Nucleus accumbens (tissue), 56 donors: ENCODE results near the gene EFHB.
"Not testable (repeated sequence)": the region's sequence is repeated elsewhere in the genome, so short reads cannot be mapped to it uniquely, and the experiment has no call there.

ENCODE experiments used
- DNase-seq, 56 donors: peaks; one replicate each; lab custom pipeline; 2025; lab: John Stamatoyannopoulos, UW

Gene EFHB

DNA sequence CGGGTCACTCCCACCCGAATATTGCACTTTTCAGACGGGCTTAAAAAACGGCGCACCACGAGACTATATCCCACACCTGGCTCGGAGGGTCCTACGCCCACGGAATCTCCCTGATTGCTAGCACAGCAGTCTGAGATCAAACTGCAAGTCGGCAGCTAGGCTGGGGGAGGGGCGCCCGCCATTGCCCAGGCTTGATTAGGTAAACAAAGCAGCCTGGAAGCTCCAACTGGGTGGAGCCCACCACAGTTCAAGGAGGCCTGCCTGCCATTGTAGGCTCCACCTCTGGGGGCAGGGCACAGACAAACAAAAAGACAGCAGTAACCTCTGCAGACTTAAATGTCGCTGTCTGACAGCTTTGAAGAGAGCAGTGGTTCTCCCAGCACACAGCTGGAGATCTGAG, 78.7 kb downstream of the EFHB start:
- not testable (repeated sequence) for DNase-seq

DNA sequence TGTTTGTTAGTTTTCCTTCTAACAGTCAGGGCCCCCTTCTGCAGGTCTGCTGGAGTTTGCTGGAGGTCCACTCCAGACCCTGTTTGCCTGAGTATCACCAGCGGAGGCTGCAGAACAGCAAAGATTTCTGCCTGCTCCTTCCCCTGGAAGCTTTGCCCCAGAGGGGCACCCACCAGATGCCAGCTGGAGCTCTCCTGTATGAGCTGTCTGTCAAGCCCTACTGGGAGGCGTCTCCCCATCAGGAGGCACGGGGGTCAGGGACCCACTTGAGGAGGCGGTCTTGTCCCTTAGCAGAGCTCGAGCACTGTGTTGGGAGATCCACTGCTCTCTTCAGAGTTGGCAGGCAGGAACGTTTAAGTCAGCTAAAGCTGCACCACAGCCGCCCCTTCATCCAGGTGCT, 87.4 kb downstream of the EFHB start:
- DNase-seq = not testable (repeated sequence)
